ENCODE data around the gene EHMT1. TPM values are rescaled to one million over a fixed set of nuclear protein-coding genes. Genes with fewer than 3 reads are reported as not detected.
"Not testable (repeated sequence)": the region's sequence is repeated elsewhere in the genome, so short reads cannot be mapped to it uniquely, and the experiment has no call there.

EHMT1 gene
- total RNA-seq, 1 donor from 2014 or later: 48.0 TPM

DNA sequence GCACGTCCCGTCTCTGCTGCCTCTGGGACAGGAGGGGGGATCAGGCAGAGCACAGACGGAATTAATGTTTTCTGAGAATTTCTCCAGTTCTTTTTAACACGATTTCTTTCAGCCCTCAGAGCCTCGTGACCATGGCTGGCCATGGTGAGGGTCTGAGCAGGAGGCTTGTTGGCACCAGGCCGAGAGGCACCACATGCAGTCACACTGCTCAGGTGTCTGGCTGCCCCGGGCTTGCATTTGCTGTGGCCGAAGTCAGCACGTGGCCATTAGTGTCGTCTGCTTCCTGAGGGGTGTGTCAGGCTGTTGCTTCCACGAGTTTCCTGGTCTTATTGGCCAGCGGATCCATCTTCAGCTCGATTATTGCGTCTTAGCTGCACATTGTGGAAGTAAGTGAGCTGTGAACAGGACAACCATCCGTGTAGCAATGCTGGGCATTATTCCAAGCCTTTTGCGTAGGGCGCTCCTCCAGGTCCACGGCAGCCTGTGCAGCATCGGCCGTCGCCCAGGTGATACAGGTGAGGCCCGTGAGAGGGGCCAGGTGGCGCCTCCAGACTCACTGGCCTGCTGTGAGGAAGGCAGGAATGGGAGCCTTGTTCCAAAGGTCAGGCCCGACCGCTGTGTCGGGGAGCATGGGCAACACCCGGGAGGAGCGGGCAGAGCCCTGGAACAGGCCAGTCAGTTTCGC lies 144.6 kb downstream of the EHMT1 start:
- no peak for ATAC-seq

DNA sequence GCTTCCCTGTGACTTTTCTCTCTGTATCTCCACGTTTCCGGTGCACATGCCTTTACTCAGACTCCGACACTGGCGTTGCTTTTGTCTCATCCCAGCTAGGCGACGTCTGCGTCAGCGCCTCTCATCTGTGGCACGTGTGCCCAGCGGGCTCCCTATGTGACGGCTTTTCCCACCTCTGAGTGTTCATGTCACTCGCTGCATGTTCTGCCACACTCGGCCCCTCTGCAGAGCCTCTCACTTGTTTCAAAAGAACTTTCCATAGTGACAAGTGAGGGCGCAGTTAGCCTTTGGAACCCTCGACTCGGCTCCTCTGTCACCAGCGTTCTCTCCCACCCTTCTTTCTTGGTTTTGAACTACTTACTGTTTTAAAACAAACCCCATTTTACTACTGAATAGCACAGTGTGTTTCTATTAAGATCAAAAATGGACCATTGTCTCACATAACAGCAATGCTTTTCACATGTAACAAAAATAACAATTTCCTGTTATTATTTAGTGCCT lies 145.4 kb downstream of the EHMT1 start:
- ATAC-seq: no peak

- ATAC-seq: no peak
These were observed 146.2 kb downstream of the EHMT1 start for GRCh38 chr9:137764981-137765380.

DNA sequence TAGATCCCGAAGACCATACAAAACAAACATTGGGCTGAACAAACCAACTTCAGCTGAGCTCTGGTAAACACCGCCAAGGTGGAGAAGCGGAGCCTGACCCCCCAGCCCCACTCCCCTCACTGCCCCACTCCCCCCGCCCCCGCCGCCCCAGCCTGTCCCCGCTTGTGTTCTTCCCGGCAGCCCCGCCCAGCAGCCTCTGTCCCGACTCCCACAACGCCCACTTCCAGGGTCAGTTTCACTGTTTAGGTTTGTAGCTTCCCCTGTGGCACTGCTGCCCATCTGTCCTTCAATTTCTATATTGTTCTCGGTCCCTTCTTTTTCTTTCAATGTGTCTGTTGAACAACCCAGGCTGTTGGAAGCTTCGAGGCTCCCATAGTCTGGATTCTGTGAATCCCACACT lies 146.7 kb downstream of the EHMT1 start:
- ATAC-seq: no peak

GRCh38 chr9:137771580-137771979 lies 152.8 kb downstream of the EHMT1 start:
- no peak for ATAC-seq

DNA sequence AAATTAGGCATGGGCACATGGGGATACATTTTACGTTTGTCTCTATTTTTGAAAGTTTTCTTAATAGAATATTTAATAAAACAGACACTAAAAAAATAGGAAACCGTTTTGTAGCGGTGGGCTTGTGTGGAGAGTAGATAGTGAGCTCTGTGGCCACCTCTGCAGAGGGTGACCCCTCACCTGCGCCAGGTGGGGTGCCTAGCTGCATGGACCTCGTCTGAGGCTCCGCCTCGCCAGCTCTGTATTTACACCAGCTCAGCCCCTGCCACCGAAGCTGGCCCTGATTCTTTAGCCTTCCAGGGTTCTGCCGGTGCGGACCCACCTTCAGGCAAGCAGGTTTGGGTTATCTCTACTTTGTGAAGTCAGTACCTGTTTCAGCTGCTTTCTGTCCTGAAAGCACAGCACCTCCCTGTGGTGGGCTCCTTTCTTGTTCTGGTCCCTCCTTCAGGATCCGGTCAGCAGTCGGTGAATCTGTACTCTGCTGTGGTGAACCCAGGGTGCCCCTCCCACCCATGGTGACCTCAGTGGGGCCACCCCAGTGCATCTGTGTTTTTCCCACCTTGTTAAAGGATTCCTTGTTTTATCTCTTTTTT lies 153.6 kb downstream of the EHMT1 start:
- ATAC-seq: no peak

DNA sequence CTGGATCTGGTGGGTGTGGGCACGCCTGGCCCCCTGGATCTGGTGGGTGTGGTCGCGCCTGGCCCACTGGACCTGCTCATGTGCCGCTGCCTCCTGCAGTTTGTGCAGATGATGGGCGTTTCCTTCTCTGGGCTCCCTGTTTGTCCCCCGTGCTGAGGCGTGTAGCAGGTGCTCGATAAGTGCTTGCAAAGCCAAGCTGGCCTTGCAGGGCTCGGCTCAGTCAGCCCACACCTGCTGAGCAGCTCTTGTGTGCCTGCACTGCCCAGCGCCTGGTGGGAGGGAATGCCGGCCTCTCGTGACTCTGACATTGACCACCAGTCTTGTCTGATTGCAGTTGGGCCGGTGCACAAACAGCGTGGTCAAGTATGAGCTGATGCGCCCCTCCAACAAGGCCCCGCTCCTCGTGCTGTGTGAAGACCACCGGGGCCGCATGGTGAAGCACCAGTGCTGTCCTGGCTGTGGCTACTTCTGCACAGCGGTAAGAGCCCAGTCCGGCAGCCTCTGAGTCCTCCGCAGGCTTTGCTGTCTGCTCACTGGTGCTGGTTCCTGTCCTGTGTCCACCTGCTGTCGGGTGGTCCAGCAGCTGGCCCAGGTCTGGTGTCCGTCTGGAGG lies 156.1 kb downstream of the EHMT1 start:
- ATAC-seq: no peak

DNA sequence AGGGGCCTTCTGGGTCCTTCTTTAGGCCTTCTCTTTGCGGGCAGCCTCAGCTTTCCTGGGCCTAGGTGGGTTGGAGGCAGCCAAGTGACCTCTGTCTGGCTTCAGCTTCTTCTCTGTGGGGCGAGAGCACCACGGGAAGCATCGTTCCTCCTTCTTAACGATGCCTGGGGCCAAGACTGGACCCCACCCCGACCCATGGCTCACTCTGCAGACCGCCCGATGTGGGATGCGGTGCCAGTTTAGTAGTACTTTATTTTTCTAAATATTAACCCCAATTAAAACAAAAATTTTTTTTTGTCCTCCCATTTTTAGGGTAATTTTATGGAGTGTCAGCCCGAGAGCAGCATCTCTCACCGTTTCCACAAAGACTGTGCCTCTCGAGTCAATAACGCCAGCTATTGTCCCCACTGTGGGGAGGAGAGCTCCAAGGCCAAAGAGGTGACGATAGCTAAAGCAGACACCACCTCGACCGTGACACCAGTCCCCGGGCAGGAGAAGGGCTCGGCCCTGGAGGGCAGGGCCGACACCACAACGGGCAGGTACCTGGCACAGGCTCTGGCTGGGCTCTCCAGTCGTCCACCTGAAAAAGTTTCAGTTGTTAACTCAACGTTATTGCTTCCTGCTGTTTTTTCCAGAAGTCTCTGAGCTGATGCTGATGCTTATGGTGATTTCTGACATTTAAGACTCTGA lies 157.6 kb downstream of the EHMT1 start:
- no peak for ATAC-seq

- ATAC-seq: no peak
These were observed 159.0 kb downstream of the EHMT1 start for GRCh38 chr9:137777761-137778160.

- no peak for ATAC-seq
These were observed 159.5 kb downstream of the EHMT1 start for GRCh38 chr9:137778336-137778735.

- ATAC-seq: no peak
These were observed 160.1 kb downstream of the EHMT1 start for GRCh38 chr9:137778914-137779313.

GRCh38 chr9:137780031-137780430 lies 161.2 kb downstream of the EHMT1 start:
- ATAC-seq: not testable (repeated sequence)

DNA sequence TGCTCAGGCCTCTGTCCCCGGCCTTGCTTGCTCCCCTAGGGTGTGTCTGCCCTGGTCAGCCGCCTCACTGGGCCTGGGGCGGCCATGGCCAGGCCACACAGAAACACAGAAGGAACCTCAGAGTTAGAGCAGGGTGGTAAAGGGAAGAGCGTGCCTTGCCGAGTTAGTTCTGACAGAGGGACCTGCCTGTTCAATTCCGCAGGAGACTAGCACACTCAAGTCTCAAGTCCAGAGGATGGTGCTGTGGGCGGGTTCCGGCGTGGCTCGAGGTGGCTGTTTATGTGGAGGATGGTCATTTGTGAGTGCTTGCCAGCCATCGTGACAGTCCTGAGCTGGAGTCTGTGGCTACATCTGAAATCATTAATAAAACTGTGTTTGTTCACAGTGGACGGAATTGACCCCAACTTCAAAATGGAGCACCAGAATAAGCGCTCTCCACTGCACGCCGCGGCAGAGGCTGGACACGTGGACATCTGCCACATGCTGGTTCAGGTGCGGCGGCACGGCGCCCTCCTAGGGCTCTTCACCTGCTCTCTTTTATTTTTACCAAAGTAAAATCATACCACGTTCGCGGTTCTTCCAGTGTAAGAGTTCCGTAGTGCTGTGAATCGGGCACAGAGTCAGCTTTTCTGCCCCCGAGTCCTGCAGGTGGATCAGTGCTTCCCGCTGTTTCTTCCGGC lies 163.2 kb downstream of the EHMT1 start:
- ATAC-seq: no peak

- no peak for ATAC-seq
These were observed 164.7 kb downstream of the EHMT1 start for GRCh38 chr9:137783521-137783920.

- no peak for ATAC-seq
These were observed 165.2 kb downstream of the EHMT1 start for GRCh38 chr9:137784046-137784445.

DNA sequence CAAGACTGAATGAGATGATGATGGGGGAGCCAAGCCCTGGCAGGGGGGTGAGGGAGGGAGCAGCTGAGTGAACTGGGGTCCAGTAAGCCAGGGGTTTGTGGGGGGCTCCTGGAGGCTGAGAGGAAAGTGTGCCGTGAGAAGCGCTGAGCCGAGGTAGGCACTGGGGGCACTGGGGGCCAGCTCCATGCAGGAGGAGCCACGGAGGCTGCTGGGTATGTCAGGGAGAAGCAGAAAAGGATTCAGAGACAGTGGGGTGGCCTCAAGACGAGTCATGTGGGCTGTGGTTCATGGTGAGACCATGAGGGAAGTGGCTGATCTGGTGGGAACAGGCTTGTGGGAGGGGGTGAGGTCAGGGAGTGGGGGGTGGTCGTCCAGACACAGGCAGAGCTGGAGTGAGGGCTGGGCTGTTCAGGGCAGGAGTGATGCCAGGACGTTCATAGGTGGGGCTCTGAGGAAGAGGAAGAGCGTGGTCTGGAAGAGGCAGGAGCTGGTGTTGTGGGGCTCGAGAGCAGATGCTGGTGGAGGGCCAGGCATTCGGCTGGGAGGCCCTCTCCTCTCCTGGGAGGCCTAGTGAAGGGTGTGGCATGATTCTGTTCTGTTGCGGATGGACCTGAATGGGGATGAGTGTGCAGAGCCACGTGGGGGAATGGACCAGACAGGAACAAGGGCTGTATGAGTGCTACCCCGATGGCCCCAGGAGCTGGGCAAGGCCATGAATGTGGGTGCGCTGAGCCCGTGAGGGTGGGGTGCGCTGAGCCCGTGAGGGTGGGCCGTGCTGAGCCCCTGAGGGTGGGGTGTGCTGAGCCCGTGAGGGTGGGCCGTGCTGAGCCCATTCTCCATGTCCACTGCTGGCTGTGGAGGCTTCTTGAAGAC lies 166.1 kb downstream of the EHMT1 start:
- no peak for ATAC-seq

- no peak for ATAC-seq
These were observed 166.9 kb downstream of the EHMT1 start for GRCh38 chr9:137785704-137786161.

GRCh38 chr9:137786511-137786920 lies 167.7 kb downstream of the EHMT1 start:
- no peak for ATAC-seq

DNA sequence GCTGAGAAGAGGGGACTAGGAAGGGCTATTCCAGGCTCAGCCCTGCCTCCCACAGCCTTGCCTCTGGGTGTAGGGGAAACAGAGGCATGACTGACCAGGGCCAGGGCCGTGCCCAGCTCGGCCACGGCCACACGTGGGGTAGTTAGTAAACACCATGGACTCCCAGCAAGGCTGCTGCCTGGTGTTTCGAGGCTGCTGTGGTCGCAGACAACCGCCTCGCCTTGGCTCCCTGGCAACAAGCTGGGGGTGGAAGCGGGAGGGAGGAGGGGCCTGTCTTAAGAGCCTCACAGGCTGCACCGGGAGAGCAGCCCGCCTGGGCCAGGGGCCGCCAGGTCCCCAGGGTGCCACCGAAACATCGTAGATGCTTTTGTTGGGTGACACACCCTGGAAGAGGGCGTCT lies 168.6 kb downstream of the EHMT1 start:
- ATAC-seq: no peak

GRCh38 chr9:137787786-137788505 lies 169.1 kb downstream of the EHMT1 start:
- peak; percentile 8 for ATAC-seq

All from esophagus mucosa (tissue), 1 donor.